Gastroesophageal sphincter (tissue), 3 donors: ENCODE results near the gene YWHAE.

Experiments used
- CTCF ChIP-seq, 4 experiments: fragments of 200-600 bp in 2 of 4; fragments of 450-650 bp in 2 of 4; sonication (generic) in 1 of 4; IDR thresholded peaks; one replicate each; pipeline ENCODE4 v1.5.1; 2017 to 2019; ENCODE audit warnings: antibody characterized with exemption in 4 of 4, mild to moderate bottlenecking in 2 of 4, moderate library complexity in 2 of 4
- EP300 ChIP-seq: sonication (generic); formaldehyde crosslinking; IDR thresholded peaks from one replicate; pipeline ENCODE4 v1.6.1; 2017; ENCODE audit warnings: antibody characterized with exemption, mild to moderate bottlenecking
- POLR2A ChIP-seq, 2 donors: fragments of 450-650 bp; IDR thresholded peaks; one replicate each; pipeline ENCODE4 v1.6.1; 2017; ENCODE audit warnings: antibody characterized with exemption in 2 of 2, mild to moderate bottlenecking in 2 of 2, moderate library complexity in 1 of 2
- POLR2AphosphoS5 ChIP-seq: sonication (generic); formaldehyde crosslinking; IDR thresholded peaks from one replicate; pipeline ENCODE4 v1.6.1; 2017; ENCODE audit warnings: antibody characterized with exemption

GRCh38 chr17:1420981-1421380 is 21.0 kb upstream of the YWHAE start:
- TF ChIP-seq CTCF (IDR thresholded peaks at IDR 0.05) = no peak
- TF ChIP-seq POLR2A (IDR thresholded peaks at IDR 0.05) = no peak
- no peak for TF ChIP-seq EP300
- TF ChIP-seq POLR2AphosphoS5 = no peak
